Endothelial cell of umbilical vein (primary cell): Measurements from ENCODE around the gene MORC1. TPM values are rescaled to one million over a fixed set of nuclear protein-coding genes. Genes with fewer than 3 reads are reported as not detected.

Source experiments
- BruUV-seq: library from RNA; stranded (reverse); fragments of 400-500 nt; replicated peaks from 2 replicates; lab custom pipeline; 2021; lab: Mats Ljungman, UMichigan
- CTCF ChIA-PET: fragments of 300-600, 350-600 bp; sonication (Branson Sonifier 250); formaldehyde crosslinking; loops from one replicate; lab custom pipeline; 2021; ENCODE audit warnings: antibody characterized with exemption, inconsistent platforms; lab: Charles Lee
- POLR2A ChIA-PET: fragments of 300-600, 350-600 bp; sonication (Branson Sonifier 250); formaldehyde crosslinking; loops from one replicate; lab custom pipeline; 2021; ENCODE audit warnings: antibody characterized with exemption, inconsistent platforms; lab: Charles Lee
- DNase-seq: peaks from one replicate; pipeline ENCODE4 v3.0.0-alpha.2; 2011; ENCODE audit warnings: low read depth, low spot score
- FAIRE-seq: peaks from 2 replicates; lab custom pipeline; 2011; peaks lifted over from hg19 to GRCh38; lab: Jason Lieb, UNC
- H2AFZ ChIP-seq: 2 replicates; pipeline ENCODE4 v1.6.0; 2012; ENCODE audit warnings: low read depth, low read length, control low read depth, inconsistent platforms
- H3K27ac ChIP-seq: 2 replicates; pipeline ENCODE4 v1.5.1; 2011; ENCODE audit warnings: low read depth, mild to moderate bottlenecking, control low read depth, low read length, moderate library complexity; ENCODE audit not compliant: insufficient read depth
- H3K27me3 ChIP-seq, 2 experiments: 2 replicates each; pipeline versions ENCODE4 v1.6.0 to v1.6.1; 2011; ENCODE audit warnings: low read length in 2 of 2, mixed read lengths in 1 of 2; ENCODE audit not compliant: control insufficient read depth in 2 of 2, insufficient read depth in 2 of 2
- H3K36me3 ChIP-seq, 2 experiments: 2 replicates in 1 of 2; 3 replicates in 1 of 2; pipeline ENCODE4 v1.5.1; 2011; ENCODE audit warnings: low read length in 2 of 2, mild to moderate bottlenecking in 1 of 2, moderate library complexity in 1 of 2; ENCODE audit not compliant: control insufficient read depth in 2 of 2, insufficient read depth in 2 of 2; ENCODE audit errors: extremely low read depth in 1 of 2
- H3K4me1 ChIP-seq: 3 replicates; pipeline ENCODE4 v1.5.1; 2011; ENCODE audit warnings: mild to moderate bottlenecking, low read length; ENCODE audit not compliant: control insufficient read depth, insufficient read depth; ENCODE audit errors: extremely low read depth
- H3K4me2 ChIP-seq: 2 replicates; pipeline ENCODE4 v1.6.1; 2011; ENCODE audit warnings: low read length, control low read depth, mixed read lengths; ENCODE audit not compliant: insufficient read depth
- H3K4me3 ChIP-seq, 3 experiments: fragments of 200-600 bp in 1 of 3; sonication (generic), shearing (Covaris generic) in 1 of 3; replicated peaks in 1 of 3; 2 replicates each; pipeline ENCODE4 v1.5.1; 2011 to 2016; ENCODE audit warnings: control low read depth in 3 of 3, low read length in 3 of 3, mild to moderate bottlenecking in 2 of 3, inconsistent platforms in 1 of 3, low read depth in 1 of 3, moderate library complexity in 1 of 3; ENCODE audit not compliant: insufficient read depth in 1 of 3
- H3K79me2 ChIP-seq: 2 replicates; pipeline ENCODE4 v1.6.0; 2012; ENCODE audit warnings: low read length, inconsistent platforms; ENCODE audit not compliant: control insufficient read depth, insufficient read depth
- H3K9ac ChIP-seq: replicated peaks from 2 replicates; pipeline ENCODE3; 2011; ENCODE audit warnings: low read length, control low read depth; ENCODE audit not compliant: insufficient read depth; ENCODE audit errors: extremely low read depth
- H3K9me1 ChIP-seq: replicated peaks from 3 replicates; pipeline ENCODE4 v1.6.0; 2011; ENCODE audit warnings: mild to moderate bottlenecking, low read length; ENCODE audit not compliant: control insufficient read depth, insufficient read depth; ENCODE audit errors: extremely low read depth
- H3K9me3 ChIP-seq: replicated peaks from 2 replicates; pipeline ENCODE4 v1.5.1; 2012; ENCODE audit warnings: low read length, inconsistent platforms; ENCODE audit not compliant: control insufficient read depth, insufficient read depth
- H4K20me1 ChIP-seq: replicated peaks from 2 replicates; pipeline ENCODE3; 2011; ENCODE audit warnings: mild to moderate bottlenecking, low read length; ENCODE audit not compliant: control insufficient read depth, insufficient read depth; ENCODE audit errors: extremely low read depth
- CTCF ChIP-seq, 2 donors: IDR thresholded peaks; 1 replicate in 1 of 2; 2 replicates in 1 of 2; pipeline ENCODE4 v1.5.1; 2011; ENCODE audit warnings: low read length in 2 of 2, mild to moderate bottlenecking in 2 of 2, moderate library complexity in 2 of 2, control low read depth in 1 of 2, inconsistent platforms in 1 of 2, low read depth in 1 of 2; ENCODE audit not compliant: insufficient read depth in 1 of 2; ENCODE audit errors: extremely low read depth in 1 of 2
- EZH2 ChIP-seq: IDR thresholded peaks from 2 replicates; pipeline ENCODE4 v1.6.1; 2012; ENCODE audit warnings: borderline replicate concordance, low read depth, mild to moderate bottlenecking, moderate library complexity, low read length, inconsistent platforms; ENCODE audit not compliant: severe bottlenecking
- FOS ChIP-seq: IDR thresholded peaks from 2 replicates; pipeline ENCODE4 v1.6.1; 2011; ENCODE audit warnings: mild to moderate bottlenecking, low read length, moderate library complexity, borderline replicate concordance; ENCODE audit not compliant: insufficient read depth
- GATA2 ChIP-seq: IDR thresholded peaks from 2 replicates; pipeline ENCODE4 v1.7.0; 2011; ENCODE audit warnings: low read depth, mild to moderate bottlenecking, moderate library complexity, mixed read lengths, low read length; ENCODE audit not compliant: insufficient read length, insufficient read depth
- JUN ChIP-seq: IDR thresholded peaks from 2 replicates; pipeline ENCODE4 v1.6.1; 2011; ENCODE audit warnings: borderline replicate concordance, low read depth; ENCODE audit not compliant: insufficient read length, insufficient read depth
- MAX ChIP-seq: IDR thresholded peaks from 2 replicates; pipeline ENCODE4 v1.6.1; 2011; ENCODE audit not compliant: insufficient read depth, insufficient read length
- MYC ChIP-seq: IDR thresholded peaks from one replicate; pipeline ENCODE4 v1.6.1; 2011; ENCODE audit warnings: mild to moderate bottlenecking, low read depth, low read length
- POLR2A ChIP-seq: IDR thresholded peaks from 2 replicates; pipeline ENCODE4 v1.6.1; 2012; ENCODE audit warnings: low read depth, mild to moderate bottlenecking, control low read depth, low read length
- POLR2AphosphoS5 ChIP-seq: IDR thresholded peaks from 2 replicates; pipeline ENCODE4 v1.6.1; 2012; ENCODE audit warnings: low read depth, mild to moderate bottlenecking, control low read depth, low read length, moderate library complexity; ENCODE audit not compliant: insufficient read depth
- dilution Hi-C: fragments of 300-500 bp; cut with MboI; formaldehyde crosslinking; loops from one replicate; pipeline ENCODE4 v1.15.0; 2019; ENCODE audit warnings: low sequenced_read_pairs; ENCODE audit not compliant: extremely low pct_ligation_motif_present
- intact Hi-C: fragments of 100-400 bp; cut with micrococcal nuclease; formaldehyde crosslinking; loops from one replicate; pipeline ENCODE4 v1.10.0; 2022
- polyA plus RNA-seq, 4 experiments: library from polyadenylated mRNA; depleted of rRNA in 3 of 4; stranded (reverse) in 3 of 4; unstranded in 1 of 4; fragments of >200 nt; gene quantifications; 2 replicates each; pipeline versions ENCODE4 v1.2.1 to v1.2.3, GENCODE V29; 2011 to 2012; ENCODE audit warnings: missing spikeins in 1 of 4
- total RNA-seq: library from RNA; stranded (reverse); gene quantifications from 2 replicates; pipeline ENCODE4 v1.2.3, GENCODE V29; 2021

Gene MORC1
- total and polyA plus RNA-seq, 2 donors (not counting 3 experiments of a cell fraction or from before 2014, with no cell fraction given), result not detected

DNA sequence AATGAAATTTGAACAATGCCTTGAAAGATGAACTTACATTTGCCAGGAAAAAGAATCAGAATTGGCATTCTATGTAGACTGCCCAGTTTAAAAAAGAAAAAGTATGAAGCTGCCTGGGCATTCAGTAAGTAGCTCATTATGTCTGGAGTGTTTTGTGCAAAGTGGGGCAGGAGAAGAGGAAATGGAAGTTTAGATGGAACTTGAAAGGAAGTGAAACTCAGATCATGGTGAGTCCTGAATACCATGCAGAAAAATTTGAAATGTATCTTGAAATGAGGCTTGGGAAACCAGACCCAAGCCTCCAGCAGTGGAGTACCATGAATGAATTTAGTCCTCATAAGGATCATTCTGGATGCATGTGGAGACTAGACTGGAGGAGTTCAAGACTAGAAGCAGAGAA is 4.8 kb upstream of the MORC1 start:
- Histone ChIP-seq H3K4me2 (no peak overlapping the region), H3K9me3 (no peaks in the 10 kb centered on the region), H3K9me1 (no peaks in the 10 kb centered on the region), H3K27me3 (no peaks in the 10 kb centered on the region), H4K20me1 (no peaks in the 10 kb centered on the region), H3K9ac (no peak overlapping the region), H3K79me2 (no peaks in the 10 kb centered on the region), H3K4me3 (no peak overlapping the region), H3K4me1 (no peaks in the 10 kb centered on the region), H3K27ac (no peak overlapping the region), H3K36me3 (no peaks in the 10 kb centered on the region), H2AFZ (no peak overlapping the region)
- FAIRE-seq, result no peak
- no TSS peak for BruUV-seq
- ChIA-PET POLR2A (no interaction called here), CTCF (no interaction called here)
- dilution Hi-C loops (no loop called here), intact Hi-C loops (no loop called here)
- no peak for TF ChIP-seq EZH2
- no peak for TF ChIP-seq FOS
- no peak for TF ChIP-seq GATA2
- TF ChIP-seq CTCF (IDR thresholded peaks at IDR 0.05; ENCODE audit: extremely low read depth in 1 of 2, insufficient read depth in 1 of 2, low read depth in 1 of 2, low read length in 2 of 2), result no peak
- TF ChIP-seq MYC, result no peak
- TF ChIP-seq POLR2A, result no peak
- TF ChIP-seq POLR2AphosphoS5, result no peak
- no peak for TF ChIP-seq MAX
- no peak for TF ChIP-seq JUN
- no peak for DNase-seq
